Caco-2 (cell line): ENCODE results near the gene VGLL3. TPM values are rescaled to one million over a fixed set of nuclear protein-coding genes. Genes with fewer than 3 reads are reported as not detected.
A peak's percentile ranks its signal among the peaks of the same experiment; 100 is the strongest.

ENCODE experiments used
- BruUV-seq: library from RNA; stranded (reverse); fragments of 400-500 nt; replicated peaks from 2 replicates; lab custom pipeline; 2021; lab: Mats Ljungman, UMichigan
- CTCF ChIA-PET: fragments of 300-600 bp; sonication (Branson Sonifier 250); formaldehyde crosslinking; loops from one replicate; lab custom pipeline; 2022; ENCODE audit warnings: antibody characterized with exemption; lab: Charles Lee
- POLR2A ChIA-PET: fragments of 300-600 bp; sonication (Branson Sonifier 250); formaldehyde crosslinking; loops from one replicate; lab custom pipeline; 2022; ENCODE audit warnings: antibody characterized with exemption; lab: Charles Lee
- DNase-seq, 2 experiments: peaks; one replicate each; pipeline versions ENCODE4 v3.0.0 to v3.0.0-alpha.2; 2020 to 2022
- H3K27me3 ChIP-seq: replicated peaks from 2 replicates; pipeline ENCODE4 v1.6.0; 2011; ENCODE audit warnings: low read length; ENCODE audit not compliant: control insufficient read depth, insufficient read depth
- H3K36me3 ChIP-seq: 2 replicates; pipeline ENCODE4 v1.5.1; 2011; ENCODE audit warnings: low read length; ENCODE audit not compliant: control insufficient read depth, insufficient read depth
- H3K4me1 ChIP-seq: fragments of 250-450 bp; sonication (Bioruptor Pico); 2 replicates; pipeline ENCODE4 v1.5.1; 2020; ENCODE audit warnings: mild to moderate bottlenecking
- H3K4me3 ChIP-seq: 2 replicates; pipeline ENCODE4 v1.5.1; 2011; ENCODE audit warnings: low read depth, mild to moderate bottlenecking, control low read depth, low read length
- H3K9me3 ChIP-seq: fragments of 250-450 bp; sonication (Bioruptor Pico); 2 replicates; pipeline ENCODE4 v1.5.1; 2020; ENCODE audit warnings: mild to moderate bottlenecking, moderate library complexity
- H3K27ac Mint-ChIP-seq: one replicate; pipeline ENCODE4 v1.8.0; 2022; ENCODE audit warnings: mixed read lengths; ENCODE audit not compliant: unreplicated experiment
- H3K27me3 Mint-ChIP-seq: one replicate; pipeline ENCODE4 v1.8.0; 2022; ENCODE audit warnings: mixed read lengths; ENCODE audit not compliant: insufficient read depth, unreplicated experiment
- H3K36me3 Mint-ChIP-seq: one replicate; pipeline ENCODE4 v1.8.0; 2022; ENCODE audit warnings: mild to moderate bottlenecking, mixed read lengths; ENCODE audit not compliant: insufficient read depth, unreplicated experiment
- H3K4me1 Mint-ChIP-seq: one replicate; pipeline ENCODE4 v1.8.0; 2022; ENCODE audit warnings: low read depth, mixed read lengths; ENCODE audit not compliant: unreplicated experiment
- H3K4me3 Mint-ChIP-seq: one replicate; pipeline ENCODE4 v1.8.0; 2022; ENCODE audit warnings: mild to moderate bottlenecking, moderate library complexity, mixed read lengths; ENCODE audit not compliant: unreplicated experiment
- H3K9me3 Mint-ChIP-seq: one replicate; pipeline ENCODE4 v1.8.0; 2022; ENCODE audit warnings: mixed read lengths; ENCODE audit not compliant: unreplicated experiment
- CTCF ChIP-seq, 2 experiments: fragments of 200-600 bp in 1 of 2; IDR thresholded peaks; 1 replicate in 1 of 2; 2 replicates in 1 of 2; pipeline versions ENCODE4 v1.5.1 to v1.8.0; 2011 to 2022; ENCODE audit warnings: antibody characterized with exemption in 1 of 2, control low read depth in 1 of 2, inconsistent platforms in 1 of 2, low read depth in 1 of 2, low read length in 1 of 2, mild to moderate bottlenecking in 1 of 2, moderate library complexity in 1 of 2; ENCODE audit not compliant: insufficient read depth in 1 of 2, severe bottlenecking in 1 of 2, unreplicated experiment in 1 of 2
- intact Hi-C: fragments of 100-400 bp; cut with micrococcal nuclease; formaldehyde crosslinking; loops from one replicate; pipeline ENCODE4 v1.10.0; 2022; ENCODE audit not compliant: unreplicated experiment
- total RNA-seq: library from RNA; stranded (reverse); gene quantifications from 2 replicates; pipeline ENCODE4 v1.2.3, GENCODE V29; 2022

Gene VGLL3
- total RNA-seq, 1 experiment from 2014 or later, result 8.2 TPM

GRCh38 chr3:86965166-86965565, 25.8 kb downstream of the VGLL3 start:
- Mint-ChIP-seq H3K36me3 (peaks cover 12% of the 10 kb centered on the region), H3K4me1 (peaks cover 21% of the 10 kb centered on the region), H3K9me3 (no peaks in the 10 kb centered on the region), H3K27me3 (no peaks in the 10 kb centered on the region), H3K4me3 (no peak overlapping the region), H3K27ac (no peak overlapping the region)
- intact Hi-C loops, result no loop called here
- no peaks in the 10 kb centered on the region for H3K27me3 ChIP-seq
- H3K36me3 ChIP-seq, result no peaks in the 10 kb centered on the region; the same call in 1 of the 2 replicates
- peaks cover 63% of the 10 kb centered on the region for H3K4me1 ChIP-seq
- BruUV-seq, result no TSS peak
- ChIA-PET POLR2A (no interaction called here), CTCF (no interaction called here)
- no peak overlapping the region for H3K4me3 ChIP-seq
- DNase-seq, result no peak
- no peaks in the 10 kb centered on the region for H3K9me3 ChIP-seq
- no peak for TF ChIP-seq CTCF (IDR thresholded peaks at IDR 0.05; ENCODE audit: insufficient read depth in 1 of 2, low read depth in 1 of 2, low read length in 1 of 2, severe bottlenecking in 1 of 2, unreplicated experiment in 1 of 2)

GRCh38 chr3:86963611-86964010, 27.3 kb downstream of the VGLL3 start:
- no peak overlapping the region for H3K4me3 ChIP-seq
- H3K36me3 ChIP-seq, result no peaks in the 10 kb centered on the region; the same call in 1 of the 2 replicates
- H3K4me1 ChIP-seq, result peaks cover 55% of the 10 kb centered on the region
- Mint-ChIP-seq H3K4me1 (peaks cover 17% of the 10 kb centered on the region), H3K27me3 (no peaks in the 10 kb centered on the region), H3K4me3 (no peak overlapping the region), H3K9me3 (no peaks in the 10 kb centered on the region), H3K36me3 (peaks cover 4% of the 10 kb centered on the region), H3K27ac (no peak overlapping the region)
- peak in 1 of 2 experiments; percentile 15 for DNase-seq
- no peaks in the 10 kb centered on the region for H3K27me3 ChIP-seq
- ChIA-PET CTCF (no interaction called here), POLR2A (no interaction called here)
- no peaks in the 10 kb centered on the region for H3K9me3 ChIP-seq
- intact Hi-C loops, result no loop called here
- BruUV-seq, result no TSS peak
- TF ChIP-seq CTCF (IDR thresholded peaks at IDR 0.05; ENCODE audit: insufficient read depth in 1 of 2, low read depth in 1 of 2, low read length in 1 of 2, severe bottlenecking in 1 of 2, unreplicated experiment in 1 of 2), result no peak

GRCh38 chr3:86961297-86961696, 29.7 kb downstream of the VGLL3 start:
- BruUV-seq, result no TSS peak
- Mint-ChIP-seq H3K4me1 (no peaks in the 10 kb centered on the region), H3K27ac (peak overlapping the region; percentile 78), H3K27me3 (no peaks in the 10 kb centered on the region), H3K9me3 (no peaks in the 10 kb centered on the region), H3K4me3 (peak overlapping the region; percentile 15), H3K36me3 (no peaks in the 10 kb centered on the region)
- TF ChIP-seq CTCF (IDR thresholded peaks at IDR 0.05; ENCODE audit: insufficient read depth in 1 of 2, low read depth in 1 of 2, low read length in 1 of 2, severe bottlenecking in 1 of 2, unreplicated experiment in 1 of 2), result no peak
- Histone ChIP-seq H3K9me3 (no peaks in the 10 kb centered on the region), H3K4me1 (peaks cover 37% of the 10 kb centered on the region), H3K36me3 (no peaks in the 10 kb centered on the region; the same call in 1 of the 2 replicates), H3K4me3 (no peak overlapping the region), H3K27me3 (no peaks in the 10 kb centered on the region)
- no peak for DNase-seq
- intact Hi-C loops, result no loop called here
- CTCF ChIA-PET, result no interaction called here
- POLR2A ChIA-PET, result no interaction called here
